H9 (cell line): Measurements from ENCODE around the gene UPF3A. TPM values are rescaled to one million over a fixed set of nuclear protein-coding genes. Genes with fewer than 3 reads are reported as not detected.

ENCODE experiments used
- DNase-seq: peaks from one replicate; pipeline ENCODE4 v3.0.0-alpha.2; 2017
- H2AFZ ChIP-seq: one replicate; pipeline ENCODE4 v1.6.1; 2013; ENCODE audit warnings: mild to moderate bottlenecking, low read length, control low read depth, moderate library complexity
- H2AK5ac ChIP-seq: 2 replicates; pipeline ENCODE4 v1.6.1; 2013; ENCODE audit warnings: low read length, control low read depth, mixed read lengths; ENCODE audit not compliant: insufficient read length
- H2BK120ac ChIP-seq: one replicate; pipeline ENCODE4 v1.6.1; 2013; ENCODE audit warnings: low read depth, mild to moderate bottlenecking, low read length, control low read depth, inconsistent platforms; ENCODE audit not compliant: poor library complexity, severe bottlenecking
- H2BK12ac ChIP-seq: 2 replicates; pipeline ENCODE4 v1.6.1; 2013; ENCODE audit warnings: low read length, control low read depth, mixed read lengths, low read depth; ENCODE audit not compliant: insufficient read length
- H2BK15ac ChIP-seq: 2 replicates; pipeline ENCODE4 v1.6.1; 2013; ENCODE audit warnings: low read depth, low read length, control low read depth
- H2BK20ac ChIP-seq: one replicate; pipeline ENCODE4 v1.6.1; 2013; ENCODE audit warnings: low read depth, mild to moderate bottlenecking, low read length, control low read depth, inconsistent platforms; ENCODE audit not compliant: poor library complexity, severe bottlenecking
- H2BK5ac ChIP-seq: 2 replicates; pipeline ENCODE4 v1.6.1; 2013; ENCODE audit warnings: low read length, control low read depth, mixed read lengths; ENCODE audit not compliant: insufficient read length
- H3K14ac ChIP-seq: 2 replicates; pipeline ENCODE4 v1.6.1; 2013; ENCODE audit warnings: low read length, control low read depth; ENCODE audit not compliant: insufficient read depth
- H3K18ac ChIP-seq: 2 replicates; pipeline ENCODE4 v1.6.1; 2013; ENCODE audit warnings: low read depth, mild to moderate bottlenecking, mixed read lengths, low read length, control low read depth; ENCODE audit not compliant: insufficient read length
- H3K23ac ChIP-seq: 2 replicates; pipeline ENCODE4 v1.6.1; 2013; ENCODE audit warnings: low read length, control low read depth, mixed read lengths, low read depth; ENCODE audit not compliant: insufficient read length
- H3K23me2 ChIP-seq: 2 replicates; pipeline ENCODE4 v1.6.1; 2013; ENCODE audit warnings: low read depth, mild to moderate bottlenecking, mixed read lengths, low read length, control low read depth; ENCODE audit not compliant: insufficient read length, poor library complexity, severe bottlenecking
- H3K27ac ChIP-seq: 2 replicates; pipeline ENCODE4 v1.5.1; 2013; ENCODE audit warnings: low read length, control low read depth, mixed read lengths, low read depth; ENCODE audit not compliant: insufficient read length
- H3K27me3 ChIP-seq: 2 replicates; pipeline ENCODE4 v1.6.1; 2013; ENCODE audit warnings: low read length, control low read depth, inconsistent platforms; ENCODE audit not compliant: insufficient read depth
- H3K4ac ChIP-seq: 2 replicates; pipeline ENCODE4 v1.6.1; 2013; ENCODE audit warnings: low read depth, mild to moderate bottlenecking, control low read depth, inconsistent platforms, low read length, moderate library complexity
- H3K4me1 ChIP-seq: 2 replicates; pipeline ENCODE4 v1.6.1; 2013; ENCODE audit warnings: low read length, control low read depth, inconsistent platforms; ENCODE audit not compliant: insufficient read depth
- H3K4me2 ChIP-seq: 2 replicates; pipeline ENCODE4 v1.6.1; 2013; ENCODE audit warnings: low read length, control low read depth, mixed read lengths; ENCODE audit not compliant: insufficient read length, insufficient read depth
- H3K56ac ChIP-seq: 2 replicates; pipeline ENCODE4 v1.6.1; 2013; ENCODE audit warnings: low read depth, mild to moderate bottlenecking, mixed read lengths, low read length, control low read depth; ENCODE audit not compliant: insufficient read length
- H3K79me1 ChIP-seq: 2 replicates; pipeline ENCODE4 v1.6.1; 2013; ENCODE audit warnings: low read depth, mild to moderate bottlenecking, moderate library complexity, low read length, control low read depth, inconsistent platforms; ENCODE audit not compliant: insufficient read depth, poor library complexity, severe bottlenecking
- H3K79me2 ChIP-seq: 2 replicates; pipeline ENCODE4 v1.6.1; 2013; ENCODE audit warnings: low read length, control low read depth, inconsistent platforms; ENCODE audit not compliant: insufficient read depth
- H3K9ac ChIP-seq: 2 replicates; pipeline ENCODE4 v1.6.1; 2013; ENCODE audit warnings: low read length, control low read depth, mixed read lengths; ENCODE audit not compliant: insufficient read length; ENCODE audit errors: extremely low read depth
- H3K9me3 ChIP-seq: one replicate; pipeline ENCODE4 v1.6.1; 2013; ENCODE audit warnings: low read depth, low read length, inconsistent platforms; ENCODE audit not compliant: control insufficient read depth
- H3T11ph ChIP-seq: one replicate; pipeline ENCODE4 v1.6.1; 2013; ENCODE audit warnings: mild to moderate bottlenecking, low read length, control low read depth, inconsistent platforms
- H4K20me1 ChIP-seq: one replicate; pipeline ENCODE4 v1.6.1; 2013; ENCODE audit not compliant: control insufficient read depth, insufficient read length, insufficient read depth
- H4K5ac ChIP-seq: 2 replicates; pipeline ENCODE4 v1.6.1; 2013; ENCODE audit warnings: low read depth, mild to moderate bottlenecking, mixed read lengths, low read length, control low read depth; ENCODE audit not compliant: insufficient read length
- H4K8ac ChIP-seq: replicated peaks from 2 replicates; pipeline ENCODE4 v1.6.1; 2013; ENCODE audit warnings: low read length, control low read depth, mixed read lengths, low read depth; ENCODE audit not compliant: insufficient read length
- H4K91ac ChIP-seq: 2 replicates; pipeline ENCODE4 v1.6.1; 2013; ENCODE audit warnings: low read depth, mild to moderate bottlenecking, moderate library complexity, mixed read lengths, low read length, control low read depth; ENCODE audit not compliant: insufficient read length
- H3K27ac Mint-ChIP-seq, 3 experiments: 2 replicates in 2 of 3; 3 replicates in 1 of 3; pipeline ENCODE4 v1.8.0; 2020 to 2021; ENCODE audit warnings: mixed read lengths in 3 of 3, mild to moderate bottlenecking in 1 of 3, moderate library complexity in 1 of 3
- H3K27me3 Mint-ChIP-seq: 2 replicates; pipeline ENCODE4 v1.8.0; 2021; ENCODE audit warnings: low read depth, mild to moderate bottlenecking, moderate library complexity, mixed read lengths
- H3K36me3 Mint-ChIP-seq, 3 experiments: 2 replicates in 2 of 3; 3 replicates in 1 of 3; pipeline ENCODE4 v1.8.0; 2020 to 2021; ENCODE audit warnings: low read depth in 3 of 3, mixed read lengths in 3 of 3; ENCODE audit not compliant: insufficient read depth in 1 of 3
- H3K4me1 Mint-ChIP-seq, 2 experiments: 2 replicates each; pipeline ENCODE4 v1.8.0; 2020; ENCODE audit warnings: mixed read lengths in 2 of 2
- H3K4me3 Mint-ChIP-seq, 2 experiments: 2 replicates in 1 of 2; 3 replicates in 1 of 2; pipeline ENCODE4 v1.8.0; 2020 to 2021; ENCODE audit warnings: mild to moderate bottlenecking in 2 of 2, mixed read lengths in 2 of 2, moderate library complexity in 1 of 2
- H3K9me3 Mint-ChIP-seq, 2 experiments: 2 replicates in 1 of 2; 3 replicates in 1 of 2; pipeline ENCODE4 v1.8.0; 2020; ENCODE audit warnings: mild to moderate bottlenecking in 2 of 2, mixed read lengths in 2 of 2, moderate library complexity in 1 of 2
- CTCF ChIP-seq: fragments of 200-600 bp; sonication (generic); conservative IDR thresholded peaks from 3 replicates; pipeline ENCODE4 v1.8.0; 2021; ENCODE audit warnings: antibody characterized with exemption, mild to moderate bottlenecking
- WGBS: extraction: QIAGEN DNeasy Blood & Tissue Kit; methylation state at CpG from one replicate; pipeline ENCODE4 v1.1.7; 2013; ENCODE audit warnings: missing lambda C conversion rate, low lambda C conversion rate, mixed read lengths; ENCODE audit not compliant: insufficient read length; ENCODE audit errors: extremely low coverage; 5-methylcytosine and 5-hydroxymethylcytosine counted together
- total RNA-seq: library from RNA; stranded (reverse); gene quantifications from 2 replicates; pipeline ENCODE4 v1.2.1, GENCODE V29; 2021

UPF3A gene
- total RNA-seq, 1 experiment from 2014 or later = 81.8 TPM

GRCh38 chr13:114279758-114280355 lies 1.5 kb upstream of the UPF3A start:
- Histone ChIP-seq H2BK120ac (no peak overlapping the region), H2BK15ac (no peak overlapping the region), H3K23ac (no peak overlapping the region), H2AFZ (no peak overlapping the region), H4K8ac (no peak overlapping the region), H2BK20ac (no peak overlapping the region), H3K14ac (no peak overlapping the region), H3K9ac (no peak overlapping the region), H3K79me1 (no peaks in the 10 kb centered on the region), H4K91ac (no peak overlapping the region), H3K27me3 (no peaks in the 10 kb centered on the region), H3K79me2 (peaks cover 4% of the 10 kb centered on the region; the same call in 1 of the 2 replicates), H3K18ac (no peak overlapping the region), H3K27ac (no peak overlapping the region), H3K4me2 (no peak overlapping the region), H3K9me3 (no peaks in the 10 kb centered on the region), H2BK5ac (no peak overlapping the region), H3K23me2 (no peaks in the 10 kb centered on the region), H4K20me1 (no peaks in the 10 kb centered on the region), H2BK12ac (no peak overlapping the region), H3K4me1 (peaks cover 3% of the 10 kb centered on the region), H3T11ph (no peak overlapping the region), H4K5ac (no peak overlapping the region), H2AK5ac (no peak overlapping the region), H3K56ac (no peak overlapping the region), H3K4ac (no peak overlapping the region)
- Mint-ChIP-seq H3K27me3 (no peaks in the 10 kb centered on the region; the same call in 1 of the 2 replicates), H3K9me3 (no peaks in the 10 kb centered on the region), H3K36me3 (peaks cover 6 to 50% (median 27%) of the 10 kb centered on the region in 3 experiments; a peak in 5 of 7 replicates), H3K4me3 (peak overlapping the region; percentile 60 to 86), H3K4me1 (peaks cover 13 to 18% of the 10 kb centered on the region in 2 experiments), H3K27ac (peak overlapping the region; percentile 36 to 98 (median 91); a peak in 5 of 7 replicates)
- no peak for DNase-seq
- WGBS = no CpG with 5 or more reads among the region's 2 CpGs
- no peak for TF ChIP-seq CTCF
